ENCODE results near the gene IL17B.

The IL17B gene

DNA sequence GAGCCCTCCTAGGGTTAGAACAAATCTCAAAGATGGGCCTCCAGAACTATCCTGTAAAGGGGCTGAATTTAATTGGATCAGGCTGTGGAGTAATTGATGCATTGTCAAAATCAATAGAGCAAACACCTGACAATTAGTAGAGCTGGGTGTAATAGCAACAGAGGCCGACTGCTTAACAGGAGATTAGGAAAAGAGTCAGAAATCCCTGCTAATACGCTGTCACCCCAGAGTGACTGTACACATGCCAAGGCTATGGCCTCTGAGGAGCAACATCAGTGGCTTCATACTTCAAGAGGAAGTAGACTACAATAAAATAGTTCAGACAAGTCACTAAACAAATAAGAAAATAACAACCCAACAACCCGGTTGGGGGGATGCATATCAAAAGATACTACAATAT, 52.5 kb downstream of the IL17B start:
- no peak for DNase-seq (ENCODE audit: low spot score)
- TF ChIP-seq, protein P1, sequence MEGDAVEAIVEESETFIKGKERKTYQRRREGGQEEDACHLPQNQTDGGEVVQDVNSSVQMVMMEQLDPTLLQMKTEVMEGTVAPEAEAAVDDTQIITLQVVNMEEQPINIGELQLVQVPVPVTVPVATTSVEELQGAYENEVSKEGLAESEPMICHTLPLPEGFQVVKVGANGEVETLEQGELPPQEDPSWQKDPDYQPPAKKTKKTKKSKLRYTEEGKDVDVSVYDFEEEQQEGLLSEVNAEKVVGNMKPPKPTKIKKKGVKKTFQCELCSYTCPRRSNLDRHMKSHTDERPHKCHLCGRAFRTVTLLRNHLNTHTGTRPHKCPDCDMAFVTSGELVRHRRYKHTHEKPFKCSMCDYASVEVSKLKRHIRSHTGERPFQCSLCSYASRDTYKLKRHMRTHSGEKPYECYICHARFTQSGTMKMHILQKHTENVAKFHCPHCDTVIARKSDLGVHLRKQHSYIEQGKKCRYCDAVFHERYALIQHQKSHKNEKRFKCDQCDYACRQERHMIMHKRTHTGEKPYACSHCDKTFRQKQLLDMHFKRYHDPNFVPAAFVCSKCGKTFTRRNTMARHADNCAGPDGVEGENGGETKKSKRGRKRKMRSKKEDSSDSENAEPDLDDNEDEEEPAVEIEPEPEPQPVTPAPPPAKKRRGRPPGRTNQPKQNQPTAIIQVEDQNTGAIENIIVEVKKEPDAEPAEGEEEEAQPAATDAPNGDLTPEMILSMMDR (IDR thresholded peaks at IDR 0.05; ENCODE audit: borderline replicate concordance, control extremely low read depth, extremely low read depth, insufficient read depth, missing control alignments) = no peak
- in situ Hi-C loops (cut with MboI; ENCODE audit: low sequenced_read_pairs, unreplicated experiment) = no loop called here

DNA sequence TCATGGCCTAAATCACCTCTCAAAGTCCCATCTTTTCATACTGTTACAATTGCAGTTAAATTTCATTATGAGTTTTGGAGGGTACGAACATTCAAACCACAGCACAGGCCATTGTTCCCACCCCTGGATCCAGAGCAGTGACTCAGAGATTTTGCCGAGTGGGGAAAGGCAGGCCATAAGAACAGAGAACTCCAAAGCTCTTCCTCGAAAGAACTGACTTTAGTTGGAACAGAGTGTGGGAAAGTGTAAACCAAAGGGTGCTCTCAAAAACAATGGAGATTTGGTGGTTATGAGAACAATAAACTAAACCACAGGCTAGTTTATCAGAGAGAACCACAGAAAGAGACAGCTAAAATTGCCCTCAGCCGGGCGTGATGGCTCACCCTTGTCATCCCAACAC, 53.2 kb downstream of the IL17B start:
- TF ChIP-seq, protein P1 (IDR thresholded peaks at IDR 0.05; ENCODE audit: borderline replicate concordance, control extremely low read depth, extremely low read depth, insufficient read depth, missing control alignments) = no peak
- no peak for DNase-seq (ENCODE audit: low spot score)
- in situ Hi-C loops (cut with MboI; ENCODE audit: low sequenced_read_pairs, unreplicated experiment) = no loop called here

DNA sequence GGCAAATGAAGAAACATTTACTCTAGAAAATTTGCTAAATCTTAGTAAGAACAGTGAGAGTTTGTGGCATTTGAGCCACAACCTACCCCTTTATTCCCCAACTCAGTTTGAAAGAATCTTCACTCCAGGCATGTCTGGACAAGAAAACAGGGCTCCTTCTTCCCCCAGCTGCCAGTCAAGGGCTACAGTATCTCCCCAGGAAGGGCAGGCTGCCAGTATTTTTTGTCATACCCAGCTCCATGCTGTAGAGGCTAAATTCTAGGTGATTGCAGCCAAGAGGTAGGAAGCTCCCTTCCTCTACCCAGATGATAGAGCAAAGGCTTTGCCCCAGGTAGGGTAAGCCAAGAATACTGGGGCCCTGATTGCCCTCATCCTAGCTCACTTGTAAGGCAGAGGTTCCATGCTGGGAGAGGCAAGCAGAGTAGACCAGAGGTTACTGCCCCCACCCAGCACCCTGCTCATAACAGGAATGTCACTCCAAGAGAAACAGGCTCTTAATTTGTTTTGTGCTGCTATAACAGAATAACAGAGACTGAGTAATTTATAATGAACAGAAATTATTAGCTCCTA, 53.8 kb downstream of the IL17B start:
- in situ Hi-C loops (cut with MboI; ENCODE audit: low sequenced_read_pairs, unreplicated experiment) = no loop called here
- no peak for DNase-seq (ENCODE audit: low spot score)

DNA sequence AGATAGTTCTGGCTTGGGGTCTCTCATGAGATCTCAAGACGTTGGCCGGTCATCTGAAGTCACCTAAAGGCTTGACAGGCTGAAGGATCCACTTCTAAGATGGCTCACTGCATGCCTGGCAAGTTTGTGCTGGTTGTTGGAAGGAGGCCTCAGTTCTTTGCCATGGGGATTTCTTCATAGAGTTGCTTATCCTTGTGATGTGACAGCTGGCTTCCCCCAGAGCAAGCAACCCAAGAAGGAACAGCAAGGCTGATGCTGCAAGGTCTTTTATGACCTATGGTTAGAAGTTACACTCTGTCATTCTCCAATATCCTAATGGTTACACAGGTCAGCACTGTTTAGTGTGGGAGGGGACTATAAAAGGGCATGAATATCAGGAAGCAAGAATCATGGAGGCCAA, 54.5 kb downstream of the IL17B start:
- DNase-seq (ENCODE audit: low spot score) = no peak
- TF ChIP-seq, protein P1 (IDR thresholded peaks at IDR 0.05; ENCODE audit: borderline replicate concordance, control extremely low read depth, extremely low read depth, insufficient read depth, missing control alignments) = no peak
- in situ Hi-C loops (cut with MboI; ENCODE audit: low sequenced_read_pairs, unreplicated experiment) = no loop called here

More for the DNA sequence above, 53.8 kb downstream of the IL17B start:
- TF ChIP-seq, protein P1 (IDR thresholded peaks at IDR 0.05; ENCODE audit: borderline replicate concordance, control extremely low read depth, extremely low read depth, insufficient read depth, missing control alignments) = no peak

All from GM13976 (cell line).